GM18868 (cell line): Measurements from ENCODE around the gene TAF11L14.
"Not testable (repeated sequence)": the region's sequence is repeated elsewhere in the genome, so short reads cannot be mapped to it uniquely, and the experiment has no call there.

ENCODE experiments used
- ATAC-seq: cut with Tn5 transposase; IDR thresholded peaks from one replicate; pipeline ENCODE4 v1.9.1; 2021; ENCODE audit warnings: mild to moderate bottlenecking, moderate library complexity; ENCODE audit not compliant: unreplicated experiment

The TAF11L14 gene

GRCh38 chr5:17634160-17634559 lies at the start of gene TAF11L14:
TSS of gene TAF11L14 (plus strand) at chr5:17634460.
- no peak for ATAC-seq

DNA sequence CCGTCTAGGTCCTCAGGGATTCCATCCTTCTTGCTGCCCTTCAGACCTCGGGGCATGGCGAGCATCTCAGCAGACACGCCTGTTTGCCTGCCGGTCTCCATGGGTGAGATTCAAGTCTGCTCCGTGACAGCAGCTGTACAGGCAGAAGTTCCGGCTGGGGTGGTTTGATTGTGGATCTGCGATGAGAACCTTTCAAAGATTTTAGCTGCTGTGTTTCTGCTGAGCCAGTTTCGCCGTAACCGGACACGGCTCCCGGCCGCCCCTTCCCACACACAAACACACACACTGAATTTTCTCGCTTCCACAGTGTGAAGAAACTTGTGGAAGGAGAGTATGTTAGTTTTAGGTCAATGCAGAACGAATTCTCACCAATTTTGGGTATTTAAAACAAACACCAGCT lies 48.6 kb upstream of the TAF11L14 start, which contains the start of gene TAF11L7:
Gene TAF11L7, minus strand, starts transcription at position 101 of the 400 bp plus-strand sequence.
- not testable (repeated sequence) for ATAC-seq

GRCh38 chr5:17590860-17591259 lies 43.4 kb upstream of the TAF11L14 start, which contains the start of gene TAF11L8:
TSS of gene TAF11L8 (minus strand) at chr5:17590960.
- ATAC-seq, result not testable (repeated sequence)

- ATAC-seq, result not testable (repeated sequence)
Observed at GRCh38 chr5:17594255-17594654, 40.0 kb upstream of the TAF11L14 start, which contains the start of gene TAF11L9. TSS of gene TAF11L9 (minus strand) at chr5:17594394.

- ATAC-seq, result not testable (repeated sequence)
Observed at GRCh38 chr5:17597728-17598127, 36.5 kb upstream of the TAF11L14 start, which contains the start of gene TAF11L10. TSS of gene TAF11L10 (minus strand) at chr5:17597828.

DNA sequence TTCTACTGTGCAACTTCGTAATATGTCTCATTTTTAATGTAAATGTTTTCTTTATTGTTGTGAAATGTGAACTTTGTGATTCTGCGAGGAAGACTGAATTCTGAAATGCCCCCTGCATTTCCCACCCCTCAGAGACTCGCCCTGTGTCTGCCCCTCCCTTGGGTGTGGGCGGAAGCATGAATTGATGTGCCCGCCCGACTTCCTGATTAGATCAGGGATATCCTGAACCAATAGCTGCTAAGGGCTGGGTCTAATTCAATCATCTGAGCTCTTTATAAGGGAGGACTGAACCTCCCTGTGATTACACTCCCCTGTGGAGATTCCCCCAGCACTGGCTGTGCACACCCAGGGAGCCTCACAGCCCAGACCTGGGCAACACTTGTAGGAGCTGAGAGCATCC lies 30.4 kb upstream of the TAF11L14 start, which contains the start of gene TAF11L11:
Gene TAF11L11, plus strand, starts transcription at position 304 of the 400 bp plus-strand sequence.
- ATAC-seq, result not testable (repeated sequence)

DNA sequence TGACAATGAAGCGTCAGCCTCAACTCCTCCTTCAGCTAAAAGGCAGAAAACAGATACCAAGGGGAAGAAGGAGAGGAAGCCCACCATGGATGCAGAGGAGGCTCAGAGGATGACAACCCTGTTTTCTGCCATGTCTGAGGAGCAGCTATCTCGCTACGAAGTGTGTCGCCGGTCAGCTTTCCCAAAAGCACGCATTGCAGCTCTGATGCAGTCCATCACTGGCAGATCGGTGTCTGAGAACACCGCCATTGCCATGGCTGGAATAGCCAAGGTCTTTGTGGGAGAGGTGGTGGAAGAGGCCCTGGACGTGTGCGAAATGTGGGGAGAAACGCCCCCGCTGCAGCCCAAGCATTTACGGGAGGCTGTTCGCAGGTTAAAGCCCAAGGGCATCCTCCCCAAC lies 29.3 kb upstream of the TAF11L14 start:
- no peak for ATAC-seq

DNA sequence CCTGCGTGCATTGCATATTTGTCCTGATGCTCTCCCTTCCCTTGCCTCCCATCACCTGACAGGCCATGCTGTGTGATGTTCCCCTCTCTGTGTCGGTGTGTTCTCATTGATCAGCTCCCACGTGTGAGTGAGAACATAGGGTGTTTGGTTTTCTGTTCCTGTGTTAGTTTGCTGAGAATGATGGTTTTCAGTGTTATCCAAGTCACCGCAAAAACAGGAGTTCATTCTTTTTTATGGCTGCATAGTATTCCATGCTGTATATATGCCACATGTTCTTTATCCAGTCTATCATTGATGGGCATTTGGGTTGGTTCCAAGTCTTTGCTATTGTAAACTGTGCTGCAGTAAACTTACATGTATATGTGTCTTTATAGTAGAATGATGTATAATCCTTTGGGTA lies 26.8 kb upstream of the TAF11L14 start:
- ATAC-seq, result not testable (repeated sequence)

DNA sequence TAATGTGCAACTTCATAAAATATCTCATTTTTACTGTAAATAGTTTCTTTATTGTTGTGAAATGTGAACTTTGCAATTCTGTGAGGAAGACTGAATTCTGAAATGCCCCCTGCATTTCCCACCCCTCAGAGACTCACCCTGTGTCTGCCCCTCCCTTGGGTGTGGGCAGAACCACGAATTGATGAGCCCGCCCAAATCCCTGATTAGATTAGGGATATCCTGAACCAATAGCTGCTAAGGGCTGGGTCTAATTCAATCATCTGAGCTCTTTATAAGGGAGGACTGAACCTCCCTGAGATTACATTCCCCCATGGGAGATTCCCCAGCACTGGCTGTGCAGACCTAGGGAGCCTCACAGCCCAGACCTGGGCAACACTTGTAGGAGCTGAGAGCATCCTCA lies 24.2 kb upstream of the TAF11L14 start, which contains the start of gene TAF11L12:
Gene TAF11L12, plus strand, starts transcription at position 301 of the 400 bp plus-strand sequence.
- ATAC-seq, result not testable (repeated sequence)

- ATAC-seq, result no peak
Observed at GRCh38 chr5:17614872-17615605, 19.2 kb upstream of the TAF11L14 start.

GRCh38 chr5:17619354-17619753 lies 14.9 kb upstream of the TAF11L14 start:
- ATAC-seq, result no peak

- ATAC-seq, result no peak
Observed at GRCh38 chr5:17620627-17621026, 13.6 kb upstream of the TAF11L14 start.

- no peak for ATAC-seq
Observed at GRCh38 chr5:17625686-17626085, 8.6 kb upstream of the TAF11L14 start.

DNA sequence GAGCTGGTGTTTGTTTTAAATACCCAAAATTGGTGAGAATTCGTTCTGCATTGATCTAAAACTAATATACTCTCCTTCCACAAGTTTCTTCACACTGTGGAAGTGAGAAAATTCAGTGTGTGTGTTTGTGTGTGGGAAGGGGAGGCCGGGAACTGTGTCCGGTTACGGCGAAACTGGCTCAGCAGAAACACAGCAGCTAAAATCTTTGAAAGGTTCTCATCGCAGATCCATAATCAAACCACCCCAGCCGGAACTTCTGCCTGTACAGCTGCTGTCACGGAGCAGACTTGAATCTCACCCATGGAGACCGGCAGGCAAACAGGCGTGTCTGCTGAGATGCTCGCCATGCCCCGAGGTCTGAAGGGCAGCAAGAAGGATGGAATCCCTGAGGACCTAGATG lies 2.5 kb upstream of the TAF11L14 start, which contains the start of gene TAF11L13:
Gene TAF11L13, plus strand, starts transcription at position 301 of the 400 bp plus-strand sequence.
- not testable (repeated sequence) for ATAC-seq

GRCh38 chr5:17649232-17649631 lies 15.0 kb downstream of the TAF11L14 start:
- not testable (repeated sequence) for ATAC-seq

- ATAC-seq, result not testable (repeated sequence)
Observed at GRCh38 chr5:17655201-17655759, 21.0 kb downstream of the TAF11L14 start.

- ATAC-seq, result no peak
Observed at GRCh38 chr5:17655921-17656320, 21.7 kb downstream of the TAF11L14 start.

GRCh38 chr5:17663182-17663581 lies 28.9 kb downstream of the TAF11L14 start:
- no peak for ATAC-seq

- no peak for ATAC-seq
Observed at GRCh38 chr5:17665836-17666235, 31.6 kb downstream of the TAF11L14 start.

GRCh38 chr5:17666726-17667235 lies 32.5 kb downstream of the TAF11L14 start:
- ATAC-seq, result no peak

- ATAC-seq, result no peak
Observed at GRCh38 chr5:17670353-17670752, 36.1 kb downstream of the TAF11L14 start.
